PC-3 (cell line): ENCODE results near the gene SMIM5. TPM values are rescaled to one million over a fixed set of nuclear protein-coding genes. Genes with fewer than 3 reads are reported as not detected.

ENCODE experiments used
- ATAC-seq: fragments of 200-7000 bp; cut with Tn5 transposase; 2 replicates; pipeline ENCODE4 v1.9.1; 2020; ENCODE audit warnings: mild to moderate bottlenecking, moderate library complexity
- BruUV-seq: library from RNA; stranded (reverse); fragments of 400-500 nt; replicated peaks from 2 replicates; lab custom pipeline; 2021; lab: Mats Ljungman, UMichigan
- CTCF ChIA-PET: fragments of 300-600 bp; sonication (Branson Sonifier 250); formaldehyde crosslinking; loops from one replicate; lab custom pipeline; 2022; ENCODE audit warnings: antibody characterized with exemption; lab: Charles Lee
- POLR2A ChIA-PET: fragments of 300-600 bp; sonication (Branson Sonifier 250); formaldehyde crosslinking; loops from one replicate; lab custom pipeline; 2022; ENCODE audit warnings: antibody characterized with exemption; ENCODE audit not compliant: unreplicated experiment; lab: Charles Lee
- DNase-seq: peaks from one replicate; pipeline ENCODE4 v3.0.0-alpha.2; 2015
- H2AFZ ChIP-seq: fragments of 300-600 bp; sonication (generic); 2 replicates; pipeline ENCODE4 v1.6.0; 2016; ENCODE audit warnings: antibody characterized with exemption, low read length
- H3F3A ChIP-seq: fragments of 300-600 bp; sonication (generic); one replicate; pipeline ENCODE4 v1.6.0; 2017; ENCODE audit warnings: antibody characterized with exemption, low read length, control low read depth, mild to moderate bottlenecking; ENCODE audit not compliant: unreplicated experiment
- H3K27ac ChIP-seq: fragments of 300-600 bp; sonication (generic); 2 replicates; pipeline ENCODE4 v1.5.1; 2016; ENCODE audit warnings: mild to moderate bottlenecking, low read length
- H3K27me3 ChIP-seq: fragments of 300-600 bp; sonication (generic); 2 replicates; pipeline ENCODE4 v1.6.1; 2016; ENCODE audit warnings: low read length, mixed read lengths
- H3K36me3 ChIP-seq: fragments of 300-600 bp; sonication (generic); 2 replicates; pipeline ENCODE4 v1.6.1; 2016; ENCODE audit warnings: low read depth, mixed run types, low read length, mixed read lengths
- H3K4me1 ChIP-seq: fragments of 300-600 bp; sonication (generic); 2 replicates; pipeline ENCODE4 v1.5.1; 2016; ENCODE audit warnings: low read length; ENCODE audit not compliant: insufficient read depth
- H3K4me2 ChIP-seq: fragments of 300-600 bp; sonication (generic); 2 replicates; pipeline ENCODE4 v1.6.0; 2016; ENCODE audit warnings: low read length
- H3K4me3 ChIP-seq: fragments of 300-600 bp; sonication (generic); 2 replicates; pipeline ENCODE4 v1.5.1; 2016; ENCODE audit warnings: mild to moderate bottlenecking, low read length, mixed read lengths
- H3K79me2 ChIP-seq: fragments of 300-600 bp; sonication (generic); 2 replicates; pipeline ENCODE4 v1.6.1; 2017; ENCODE audit warnings: low read length, mixed read lengths
- H3K9ac ChIP-seq: fragments of 300-600 bp; sonication (generic); 2 replicates; pipeline ENCODE4 v1.6.0; 2016; ENCODE audit warnings: mild to moderate bottlenecking, low read length
- H3K9me2 ChIP-seq: fragments of 300-600 bp; sonication (generic); replicated peaks from 2 replicates; pipeline ENCODE4 v1.6.1; 2016; ENCODE audit warnings: mixed run types, low read length, mixed read lengths
- H3K9me3 ChIP-seq: fragments of 300-600 bp; sonication (generic); 2 replicates; pipeline ENCODE4 v1.6.1; 2016; ENCODE audit warnings: low read length, mixed read lengths
- H4K20me1 ChIP-seq: fragments of 300-600 bp; sonication (generic); 2 replicates; pipeline ENCODE4 v1.6.1; 2016; ENCODE audit warnings: low read length, mixed read lengths
- EZH2 ChIP-seq: fragments of 300-600 bp; sonication (generic); IDR thresholded peaks from one replicate; pipeline ENCODE4 v1.6.1; 2017; ENCODE audit warnings: antibody characterized with exemption, mild to moderate bottlenecking, low read length; ENCODE audit not compliant: unreplicated experiment
- EZH2phosphoT487 ChIP-seq: fragments of 300-600 bp; sonication (generic); IDR thresholded peaks from 2 replicates; pipeline ENCODE4 v1.6.1; 2018; ENCODE audit warnings: mild to moderate bottlenecking, antibody characterized with exemption, low read length, borderline replicate concordance
- intact Hi-C: fragments of 100-400 bp; cut with micrococcal nuclease; formaldehyde crosslinking; loops from 2 replicates; pipeline ENCODE4 v1.9.0; 2023
- total RNA-seq: library from RNA; depleted of rRNA; stranded (reverse); fragments of >200 nt; gene quantifications from 2 replicates; pipeline ENCODE4 v1.2.3, GENCODE V29; 2014
- TF ChIP-seq, protein P1 (sequence below): fragments of 300-600 bp; sonication (generic); conservative IDR thresholded peaks from 2 replicates; pipeline ENCODE4 v1.5.1; 2017; ENCODE audit warnings: antibody characterized with exemption, low read depth, mild to moderate bottlenecking, low read length

Gene SMIM5
- total RNA-seq, 1 experiment from 2014 or later: 2.3 TPM

DNA sequence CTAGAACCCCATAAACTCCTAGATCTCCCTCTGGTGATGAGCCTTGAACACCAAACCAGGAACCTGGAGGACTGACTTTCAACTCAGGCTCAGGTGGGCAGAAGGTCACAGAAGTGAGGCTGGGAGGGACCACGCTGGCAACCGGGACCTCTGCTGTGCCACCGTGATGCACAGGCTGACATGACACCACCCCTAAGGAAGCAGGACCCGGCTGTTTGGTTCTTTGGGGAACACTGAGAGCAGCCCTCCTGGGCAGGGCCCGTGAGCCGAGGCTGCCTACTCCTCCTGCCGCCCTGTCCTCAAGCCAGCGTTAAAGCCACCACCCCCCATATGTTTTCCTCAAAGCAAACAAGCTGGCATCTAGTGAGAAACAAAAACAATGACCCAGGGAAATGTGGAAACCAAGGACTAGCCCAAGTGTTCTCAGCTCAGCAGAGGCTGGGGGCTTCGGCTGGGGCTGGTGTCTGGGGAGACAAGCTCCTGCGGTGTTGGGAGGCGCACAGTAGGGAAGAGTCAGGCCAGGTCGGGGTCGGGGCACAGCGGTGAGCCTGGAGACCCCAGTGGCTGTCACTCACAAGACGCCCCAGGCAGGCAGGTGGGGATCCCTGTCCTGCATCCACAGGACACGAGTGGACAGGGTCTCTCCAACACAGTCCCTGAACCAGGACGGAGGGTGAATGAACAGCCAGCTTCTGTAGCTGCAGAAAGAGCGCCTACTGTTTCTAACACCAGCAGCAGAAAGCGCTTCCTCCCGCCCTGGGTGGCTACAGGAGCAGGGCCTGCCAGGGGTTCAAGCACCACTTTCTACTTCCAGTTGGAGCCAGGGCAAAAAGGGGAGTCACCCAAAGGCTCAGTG, 1.7 kb downstream of the SMIM5 start:
- H3K4me1 ChIP-seq: peaks cover 21% of the 10 kb centered on the region
- ChIA-PET POLR2A (interaction anchor here (0.6 kb wide), 1 partner anchor 146 kb away, joined by 4 read pairs; no protein-coding TSS in a partner anchor), CTCF (interaction anchor here (0.7 to 2.7 kb wide), 3 partner anchors 12 to 113 kb away, joined by 3 to 27 read pairs (median 5); no protein-coding TSS in a partner anchor)
- intact Hi-C loops: loop anchor here (5.0 kb wide), 1 partner anchor 118 kb away; the partner anchor contains the start of genes CASKIN2 and TSEN54
- H3K4me3 ChIP-seq: no peak overlapping the region
- H3K27ac ChIP-seq: no peak overlapping the region
- TF ChIP-seq EZH2phosphoT487: no peak
- TF ChIP-seq, protein P1, sequence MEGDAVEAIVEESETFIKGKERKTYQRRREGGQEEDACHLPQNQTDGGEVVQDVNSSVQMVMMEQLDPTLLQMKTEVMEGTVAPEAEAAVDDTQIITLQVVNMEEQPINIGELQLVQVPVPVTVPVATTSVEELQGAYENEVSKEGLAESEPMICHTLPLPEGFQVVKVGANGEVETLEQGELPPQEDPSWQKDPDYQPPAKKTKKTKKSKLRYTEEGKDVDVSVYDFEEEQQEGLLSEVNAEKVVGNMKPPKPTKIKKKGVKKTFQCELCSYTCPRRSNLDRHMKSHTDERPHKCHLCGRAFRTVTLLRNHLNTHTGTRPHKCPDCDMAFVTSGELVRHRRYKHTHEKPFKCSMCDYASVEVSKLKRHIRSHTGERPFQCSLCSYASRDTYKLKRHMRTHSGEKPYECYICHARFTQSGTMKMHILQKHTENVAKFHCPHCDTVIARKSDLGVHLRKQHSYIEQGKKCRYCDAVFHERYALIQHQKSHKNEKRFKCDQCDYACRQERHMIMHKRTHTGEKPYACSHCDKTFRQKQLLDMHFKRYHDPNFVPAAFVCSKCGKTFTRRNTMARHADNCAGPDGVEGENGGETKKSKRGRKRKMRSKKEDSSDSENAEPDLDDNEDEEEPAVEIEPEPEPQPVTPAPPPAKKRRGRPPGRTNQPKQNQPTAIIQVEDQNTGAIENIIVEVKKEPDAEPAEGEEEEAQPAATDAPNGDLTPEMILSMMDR: no peak
- TF ChIP-seq EZH2: no peak
- ATAC-seq (no peak), DNase-seq (no peak)
- H3F3A ChIP-seq: no peaks in the 10 kb centered on the region
- H3K4me2 ChIP-seq: no peak overlapping the region
- H3K9me3 ChIP-seq: no peaks in the 10 kb centered on the region
- H3K9me2 ChIP-seq: no peaks in the 10 kb centered on the region
- H3K79me2 ChIP-seq: no peaks in the 10 kb centered on the region
- no peak overlapping the region for H3K9ac ChIP-seq
- no peak overlapping the region for H2AFZ ChIP-seq
- no peaks in the 10 kb centered on the region for H3K27me3 ChIP-seq
- H3K36me3 ChIP-seq: no peaks in the 10 kb centered on the region
- H4K20me1 ChIP-seq: no peaks in the 10 kb centered on the region
- BruUV-seq: no TSS peak

DNA sequence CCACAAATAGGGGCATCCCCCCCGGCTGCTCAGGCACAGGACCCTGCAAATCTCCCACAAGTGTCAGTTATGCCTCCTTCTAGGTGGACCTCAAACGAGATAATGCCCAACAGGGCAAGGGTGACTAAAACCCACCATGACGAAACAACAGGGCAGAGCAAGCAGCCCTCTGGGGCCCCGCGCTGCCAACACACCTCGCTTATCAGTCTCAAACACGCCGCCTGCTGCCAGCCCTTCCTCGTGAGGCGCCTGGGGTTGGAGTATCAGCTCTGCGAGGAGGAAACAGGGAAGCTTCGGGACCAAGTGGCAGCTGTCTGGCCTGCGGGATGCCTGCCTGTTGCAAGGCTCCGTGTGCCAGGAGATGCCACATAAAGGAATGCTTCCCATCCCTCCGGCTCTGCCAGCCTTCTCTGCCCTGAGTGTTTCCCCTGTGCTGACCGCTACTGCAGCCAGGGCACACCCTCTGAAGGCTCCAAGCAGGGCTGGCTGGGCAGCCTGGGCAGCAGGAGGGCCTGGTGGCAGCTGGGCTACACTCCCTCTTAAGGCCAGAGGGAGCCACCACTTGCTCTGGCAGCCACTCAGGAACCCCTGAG, 2.5 kb downstream of the SMIM5 start:
- DNase-seq (no peak), ATAC-seq (no peak)
- no peaks in the 10 kb centered on the region for H3K36me3 ChIP-seq
- no peaks in the 10 kb centered on the region for H4K20me1 ChIP-seq
- H3K79me2 ChIP-seq: no peaks in the 10 kb centered on the region
- H3K9me2 ChIP-seq: no peaks in the 10 kb centered on the region
- H3K27me3 ChIP-seq: no peaks in the 10 kb centered on the region
- ChIA-PET CTCF (interaction anchor here (0.7 to 1.3 kb wide), 2 partner anchors 11 to 18 kb away, joined by 3 to 5 read pairs; no protein-coding TSS in a partner anchor), POLR2A (interaction anchor here (0.6 kb wide), 1 partner anchor 145 kb away, joined by 4 read pairs; no protein-coding TSS in a partner anchor)
- BruUV-seq: no TSS peak
- TF ChIP-seq, protein P1: no peak
- TF ChIP-seq EZH2phosphoT487: no peak
- no peak for TF ChIP-seq EZH2
- H3K27ac ChIP-seq: no peak overlapping the region
- peaks cover 25% of the 10 kb centered on the region for H3K4me1 ChIP-seq
- no peak overlapping the region for H3K9ac ChIP-seq
- no peaks in the 10 kb centered on the region for H3F3A ChIP-seq
- intact Hi-C loops: no loop called here
- H3K4me3 ChIP-seq: no peak overlapping the region
- no peak overlapping the region for H3K4me2 ChIP-seq
- H3K9me3 ChIP-seq: no peaks in the 10 kb centered on the region
- H2AFZ ChIP-seq: no peak overlapping the region
